Fibroblast of villous mesenchyme (primary cell): ENCODE measurements around the gene ZNF660. TPM values are rescaled to one million over a fixed set of nuclear protein-coding genes. Genes with fewer than 3 reads are reported as not detected.
"Not testable (repeated sequence)": the region's sequence is repeated elsewhere in the genome, so short reads cannot be mapped to it uniquely, and the experiment has no call there.

Source experiments
- DNase-seq: peaks from one replicate; pipeline ENCODE4 v3.0.0-alpha.2; 2010; ENCODE audit warnings: low read depth
- H3K4me3 ChIP-seq: 2 replicates; pipeline ENCODE4 v1.5.1; 2011; ENCODE audit warnings: low read depth, mild to moderate bottlenecking, low read length
- CTCF ChIP-seq: IDR thresholded peaks from 2 replicates; pipeline ENCODE4 v1.5.1; 2012; ENCODE audit warnings: low read depth, mild to moderate bottlenecking, low read length; ENCODE audit not compliant: insufficient read depth
- total RNA-seq: library from RNA; depleted of rRNA; stranded (reverse); fragments of >200 nt; gene quantifications from 2 replicates; pipeline ENCODE4 v1.2.3, GENCODE V29; 2012

ZNF660 gene
- total RNA-seq, 1 donor = 3.0 TPM

GRCh38 chr3:44562147-44562546 is 22.6 kb upstream of the ZNF660 start:
- TF ChIP-seq CTCF = no peak
- H3K4me3 ChIP-seq = no peak overlapping the region
- no peak for DNase-seq

- H3K4me3 ChIP-seq = no peak overlapping the region
- peak; percentile 75 for DNase-seq
- TF ChIP-seq CTCF = no peak
These were observed 16.2 kb upstream of the ZNF660 start for GRCh38 chr3:44568561-44568960.

- no peak for TF ChIP-seq CTCF
- no peak for DNase-seq
- H3K4me3 ChIP-seq = no peak overlapping the region
These were observed 13.7 kb upstream of the ZNF660 start for GRCh38 chr3:44571024-44571423.

- no peak overlapping the region for H3K4me3 ChIP-seq
- no peak for DNase-seq
- TF ChIP-seq CTCF = no peak
These were observed 8.2 kb upstream of the ZNF660 start for GRCh38 chr3:44576613-44577012.

GRCh38 chr3:44577354-44577952 is 7.3 kb upstream of the ZNF660 start:
- H3K4me3 ChIP-seq, DNase-seq: not testable (repeated sequence)

- not testable (repeated sequence) for H3K4me3 ChIP-seq, DNase-seq
These were observed 6.4 kb upstream of the ZNF660 start for GRCh38 chr3:44578316-44578715.

- not testable (repeated sequence) for H3K4me3 ChIP-seq, DNase-seq
These were observed 5.7 kb upstream of the ZNF660 start for GRCh38 chr3:44578924-44579515.

GRCh38 chr3:44579749-44580148 is 5.0 kb upstream of the ZNF660 start:
- not testable (repeated sequence) for H3K4me3 ChIP-seq, DNase-seq

- not testable (repeated sequence) for H3K4me3 ChIP-seq, DNase-seq
These were observed 3.8 kb upstream of the ZNF660 start for GRCh38 chr3:44580971-44581370.

GRCh38 chr3:44596621-44597020 is 11.9 kb downstream of the ZNF660 start:
- DNase-seq = peak; percentile 60
- no peak for TF ChIP-seq CTCF

More at GRCh38 chr3:44596621-44597020, 11.9 kb downstream of the ZNF660 start:
- no peak overlapping the region for H3K4me3 ChIP-seq
